HG03280 (cell line): ENCODE results near the gene AIFM3.
"Not testable (repeated sequence)": the region's sequence is repeated elsewhere in the genome, so short reads cannot be mapped to it uniquely, and the experiment has no call there.

Experiments used
- ATAC-seq: cut with Tn5 transposase; IDR thresholded peaks from one replicate; pipeline ENCODE4 v1.9.1; 2021; ENCODE audit warnings: mild to moderate bottlenecking, moderate library complexity; ENCODE audit not compliant: unreplicated experiment

AIFM3 gene

GRCh38 chr22:20957102-20957682 is 9.9 kb upstream of the AIFM3 start:
- no peak for ATAC-seq

DNA sequence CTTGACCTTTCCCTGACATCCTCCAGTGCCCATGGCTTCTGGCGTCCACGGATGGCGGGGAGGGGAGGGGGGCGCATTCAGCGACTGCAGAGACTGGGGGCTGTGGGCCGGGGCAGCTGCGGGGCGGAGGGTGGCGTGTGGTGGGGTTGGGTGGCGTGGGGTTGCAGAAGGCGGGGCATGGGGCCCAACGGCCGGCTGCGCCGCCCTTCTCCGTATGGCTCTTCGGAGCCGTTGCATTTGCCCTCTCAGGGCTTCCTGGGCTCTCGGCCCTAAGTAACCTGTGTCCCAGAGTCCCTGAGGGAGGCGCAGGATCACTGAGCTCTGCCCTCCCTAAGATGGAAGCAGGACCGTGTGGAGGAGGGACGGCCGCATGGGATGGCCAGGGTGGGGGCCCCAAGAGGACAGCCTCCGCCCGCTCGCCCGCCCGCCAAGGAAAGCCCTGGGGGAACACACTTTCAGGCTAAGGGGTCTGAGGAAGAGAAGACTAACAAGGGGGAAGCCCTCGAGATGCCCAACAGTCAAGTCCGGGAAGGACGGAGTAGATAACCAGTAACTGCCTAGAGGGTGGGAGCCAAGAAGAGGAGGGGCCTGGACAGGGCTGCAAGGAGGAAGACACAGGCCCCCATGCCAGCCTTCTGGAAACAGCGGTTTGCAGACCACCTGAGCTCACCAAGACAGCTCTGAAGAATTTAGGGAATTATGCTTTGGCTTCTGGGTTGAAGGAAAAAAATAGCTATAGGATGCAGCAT is 9.2 kb upstream of the AIFM3 start:
- no peak for ATAC-seq

DNA sequence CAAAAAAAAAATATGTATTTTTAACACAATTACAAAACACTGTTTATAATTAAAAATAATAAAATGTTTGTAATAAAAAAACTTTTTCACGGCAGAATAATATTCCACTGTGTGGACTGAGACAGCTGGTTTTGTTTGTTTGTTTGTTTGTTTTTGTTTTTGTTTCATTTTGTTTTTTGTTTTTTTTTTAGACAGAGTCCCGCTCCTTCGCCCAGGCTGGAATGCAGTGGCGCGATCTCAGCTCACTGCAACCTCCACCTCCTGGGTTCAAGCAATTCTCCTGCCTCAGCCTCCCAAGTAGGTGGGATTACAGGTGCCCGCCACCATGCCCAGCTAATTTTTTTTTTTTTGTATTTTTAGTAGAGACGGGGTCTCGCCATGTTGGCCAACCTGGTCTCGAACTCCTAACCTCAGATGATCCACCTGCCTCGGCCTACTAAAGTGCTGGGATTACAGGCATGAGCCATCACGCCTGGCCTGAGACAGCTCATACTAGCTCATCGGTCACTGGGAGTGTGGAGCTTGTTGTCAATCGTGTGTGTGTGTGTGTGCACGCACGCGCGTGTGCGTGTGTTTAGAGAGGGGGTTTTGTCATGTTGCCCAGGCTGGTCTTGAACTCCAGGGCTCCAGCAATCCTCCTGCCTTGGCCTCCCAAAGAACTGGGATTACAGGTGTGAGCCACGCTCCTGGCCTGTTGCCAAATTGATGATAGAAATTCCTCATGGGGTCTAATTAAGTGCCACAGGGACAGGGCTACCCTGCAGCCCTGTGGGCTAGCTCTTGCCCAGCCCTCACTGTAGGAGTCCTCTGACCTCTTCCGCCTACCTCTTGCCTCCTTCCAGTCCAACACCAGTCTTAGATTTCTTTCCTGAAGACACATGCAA is 7.2 kb upstream of the AIFM3 start:
- ATAC-seq, result no peak

DNA sequence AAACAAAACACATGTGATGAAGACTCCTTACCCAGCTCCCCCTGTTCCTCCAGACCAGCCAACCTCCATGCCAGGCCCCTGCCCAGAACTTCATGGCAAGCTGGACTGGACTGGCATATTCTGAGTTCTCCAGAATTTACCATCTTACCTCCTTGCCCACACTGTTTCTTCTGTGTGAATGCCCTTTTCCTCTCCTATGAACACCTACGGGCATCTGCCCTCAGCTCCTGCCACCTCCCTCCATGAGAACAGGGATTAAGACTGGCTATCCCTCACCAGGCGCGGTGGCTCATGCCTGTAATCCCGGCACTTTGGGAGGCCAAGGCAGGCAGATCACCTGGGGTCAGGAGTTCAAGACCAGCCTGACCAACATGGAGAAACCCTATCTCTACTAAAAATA is 6.4 kb upstream of the AIFM3 start:
- no peak for ATAC-seq

GRCh38 chr22:20962491-20962945 is 4.5 kb upstream of the AIFM3 start:
- ATAC-seq, result no peak

DNA sequence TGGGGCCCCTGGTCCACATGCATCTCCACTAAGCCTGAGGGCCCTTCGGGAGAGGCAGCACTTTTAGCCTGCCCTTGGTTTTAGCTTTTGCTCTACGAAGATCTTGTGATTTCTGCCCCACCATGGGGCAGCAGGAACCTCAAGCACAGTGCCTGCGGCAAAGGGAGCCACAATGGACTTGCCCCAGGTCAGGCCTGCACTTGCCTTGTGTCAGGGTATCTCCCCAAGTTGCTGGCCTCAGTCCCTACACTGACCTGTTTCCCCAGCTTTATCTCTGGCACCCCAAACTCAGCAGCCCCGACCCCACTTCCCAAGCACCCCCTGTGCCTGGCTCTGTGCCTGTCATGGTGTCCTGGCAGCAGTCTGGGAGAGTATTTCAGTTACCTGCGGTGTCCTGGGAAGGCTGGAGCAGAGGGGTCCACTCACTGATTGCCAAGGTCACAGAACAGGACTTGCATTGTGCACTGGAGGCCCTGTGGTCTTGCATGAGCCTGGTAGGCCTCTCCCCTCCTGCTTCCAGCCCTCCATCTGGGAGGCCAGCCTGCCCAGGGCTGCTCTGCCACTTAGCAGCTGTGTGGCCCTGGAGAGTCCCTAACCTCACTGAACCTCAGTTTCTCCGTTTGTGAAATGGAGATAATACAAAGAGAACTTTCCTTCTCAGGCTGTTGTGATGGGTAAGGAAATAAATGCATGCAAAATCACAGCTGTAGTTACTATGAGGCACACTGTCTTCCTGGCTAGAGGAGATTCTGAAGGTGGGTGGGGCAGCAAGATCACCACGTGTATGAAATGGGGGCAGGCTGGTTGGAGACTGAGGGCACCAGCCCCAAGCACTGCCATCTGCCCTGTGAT is 3.6 kb upstream of the AIFM3 start:
- ATAC-seq, result no peak

GRCh38 chr22:20964090-20964798 is 2.8 kb upstream of the AIFM3 start:
- ATAC-seq, result no peak

GRCh38 chr22:20964799-20965103 is 2.3 kb upstream of the AIFM3 start:
- no peak for ATAC-seq

DNA sequence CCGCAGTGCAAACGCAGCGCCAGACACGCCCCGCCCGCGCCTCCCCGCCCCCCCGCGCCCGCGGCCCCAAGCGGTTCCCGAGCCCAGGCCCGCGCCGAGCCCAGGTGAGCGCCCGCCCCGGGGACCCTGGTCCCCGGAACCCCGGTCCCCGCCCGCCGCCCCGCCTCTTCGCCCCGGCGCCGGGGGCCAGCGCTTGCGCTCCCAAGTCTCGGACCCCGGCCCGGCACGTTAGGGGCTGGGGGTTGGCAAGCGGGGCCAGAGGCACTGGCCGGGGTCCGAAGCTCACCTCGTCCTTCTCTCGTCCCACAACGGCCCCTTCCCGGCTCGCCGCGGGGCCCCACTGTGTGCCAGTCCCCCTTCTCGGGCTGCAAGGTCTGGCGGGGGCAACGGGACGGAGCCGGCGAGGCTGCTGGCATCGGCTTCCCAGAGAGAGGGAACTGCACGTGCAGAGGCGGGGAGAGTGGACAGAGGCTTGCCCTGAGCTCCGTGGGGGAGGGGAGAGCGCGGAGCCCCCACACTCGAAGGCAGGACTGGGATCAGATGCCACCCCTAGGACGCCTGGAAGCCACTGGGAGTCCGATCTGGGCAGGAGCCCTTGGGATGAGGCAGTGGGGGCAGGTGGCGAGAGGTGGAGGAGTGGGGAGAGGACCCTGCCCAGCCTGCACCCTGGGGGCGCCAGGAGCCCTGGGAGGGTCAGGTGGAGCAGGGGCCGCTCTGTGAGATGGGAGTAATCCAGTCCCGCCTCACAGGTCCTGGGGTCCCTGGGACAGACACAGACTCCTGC is 1.8 kb upstream of the AIFM3 start:
- ATAC-seq, result no peak

DNA sequence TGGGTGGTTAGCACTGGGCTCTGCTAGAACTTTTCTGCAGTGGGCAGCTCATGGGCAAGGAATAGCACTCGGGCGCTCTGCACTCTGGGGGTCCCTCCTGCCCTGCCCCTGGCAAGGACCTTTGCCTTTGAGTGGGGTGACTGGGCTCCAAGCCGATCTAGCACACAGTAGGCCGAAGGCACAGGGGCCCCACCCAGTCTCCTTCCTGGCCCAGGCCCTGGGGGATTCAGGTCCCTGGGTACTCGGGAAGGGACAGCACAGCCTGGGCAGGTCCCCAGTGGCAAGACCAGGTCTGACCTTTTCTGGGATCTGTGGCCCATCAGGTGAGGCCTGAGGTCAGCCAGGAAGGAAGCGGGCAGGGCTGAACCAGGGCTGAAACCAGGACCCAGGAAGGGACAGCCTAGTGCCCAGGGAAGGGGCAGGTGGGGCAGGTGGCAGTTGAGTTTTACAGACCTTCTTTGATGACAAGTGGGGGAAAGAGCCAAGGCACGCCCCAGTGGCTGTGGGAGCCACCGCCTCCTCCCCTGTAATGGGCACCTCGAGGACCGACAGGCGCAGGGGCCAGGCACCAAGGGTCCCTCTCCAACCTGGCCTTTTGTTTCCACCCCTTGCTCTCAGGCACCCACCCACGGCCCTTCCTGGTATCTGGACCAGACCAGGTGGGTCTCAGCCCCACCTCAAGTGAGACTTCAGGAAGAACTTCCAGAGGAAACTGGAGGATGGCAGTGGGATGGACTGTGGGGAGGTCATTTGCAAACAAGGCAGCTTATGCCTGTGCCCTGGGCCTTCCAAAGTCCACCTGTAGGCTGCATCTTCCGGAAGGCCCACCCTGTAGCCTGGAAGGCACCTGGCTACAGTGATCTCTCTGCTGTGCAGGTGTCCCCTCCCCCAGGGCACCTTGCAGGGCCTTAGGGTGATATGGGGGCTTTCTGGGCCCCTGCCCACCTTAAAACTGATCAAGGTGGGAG is 883 bp upstream of the AIFM3 start:
- ATAC-seq, result no peak

GRCh38 chr22:20967697-20968211 is 699 bp downstream of the AIFM3 start:
- no peak for ATAC-seq

DNA sequence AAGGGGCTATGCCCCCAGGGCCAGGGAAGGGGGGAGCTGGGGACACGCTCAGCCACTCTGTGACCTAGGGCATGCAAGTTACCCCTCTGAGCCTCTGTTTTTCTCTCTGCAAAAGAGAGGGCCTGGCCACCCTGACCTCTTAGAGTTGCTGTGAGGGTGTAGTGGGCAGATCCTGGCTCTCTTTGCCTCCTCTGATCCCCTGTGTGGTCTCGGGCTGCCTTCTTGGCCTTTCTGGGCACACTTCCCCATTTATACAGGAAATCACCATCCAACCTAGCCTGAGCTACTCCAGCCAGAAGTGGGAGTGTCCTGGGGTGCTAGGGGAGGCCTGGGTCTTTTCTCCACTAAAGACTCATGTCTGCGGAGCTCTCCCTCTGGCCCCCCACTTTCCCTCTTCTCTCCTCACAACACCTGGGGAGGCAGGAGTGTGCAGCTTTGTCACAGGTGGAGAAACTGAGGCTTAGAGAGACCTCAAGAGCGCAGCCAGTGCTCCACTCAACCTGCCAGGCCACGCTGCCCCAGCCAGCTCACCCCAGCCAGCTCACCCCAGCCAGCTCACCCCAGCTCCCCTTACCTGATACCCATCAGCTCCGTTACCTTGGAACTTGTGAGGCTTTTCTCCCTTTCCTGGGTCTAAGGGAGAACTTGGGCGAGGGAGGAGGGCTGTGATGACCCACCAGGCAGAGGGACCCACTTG is 1.4 kb downstream of the AIFM3 start:
- no peak for ATAC-seq

DNA sequence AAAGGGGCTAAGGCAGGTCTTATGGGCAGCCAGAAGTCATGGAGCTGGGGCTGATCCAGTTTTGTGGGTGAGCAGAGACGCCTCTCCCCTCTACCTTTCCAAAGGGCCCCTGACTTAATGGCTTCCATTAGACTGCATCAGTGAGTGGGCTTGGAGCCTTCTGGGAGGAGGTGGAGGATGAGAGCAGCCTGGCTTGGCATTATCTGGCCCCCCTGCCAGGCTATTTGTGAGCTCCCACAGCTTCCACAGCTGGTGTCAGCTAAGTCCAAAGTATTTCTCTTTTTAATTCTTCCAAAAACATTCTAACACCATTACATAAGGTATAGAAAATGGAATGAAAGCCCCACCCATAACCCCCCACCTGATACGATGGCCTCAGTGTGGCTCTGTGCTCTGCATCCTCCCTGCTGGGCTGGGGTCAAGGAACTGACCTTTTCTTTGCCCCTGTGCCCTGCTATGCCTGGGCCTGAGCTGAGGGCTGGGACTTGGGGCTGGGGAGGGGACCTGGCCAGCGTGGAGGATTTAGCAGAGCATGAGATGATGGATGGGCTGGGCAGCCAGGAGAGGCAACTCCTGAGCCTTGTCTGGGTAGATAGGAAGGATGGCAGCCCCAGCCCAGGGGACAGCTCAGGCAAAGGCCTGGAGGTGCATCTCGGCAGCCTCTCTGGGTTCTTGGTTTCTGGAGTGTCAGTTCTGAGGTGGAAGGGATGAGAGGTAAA is 4.0 kb downstream of the AIFM3 start:
- no peak for ATAC-seq

DNA sequence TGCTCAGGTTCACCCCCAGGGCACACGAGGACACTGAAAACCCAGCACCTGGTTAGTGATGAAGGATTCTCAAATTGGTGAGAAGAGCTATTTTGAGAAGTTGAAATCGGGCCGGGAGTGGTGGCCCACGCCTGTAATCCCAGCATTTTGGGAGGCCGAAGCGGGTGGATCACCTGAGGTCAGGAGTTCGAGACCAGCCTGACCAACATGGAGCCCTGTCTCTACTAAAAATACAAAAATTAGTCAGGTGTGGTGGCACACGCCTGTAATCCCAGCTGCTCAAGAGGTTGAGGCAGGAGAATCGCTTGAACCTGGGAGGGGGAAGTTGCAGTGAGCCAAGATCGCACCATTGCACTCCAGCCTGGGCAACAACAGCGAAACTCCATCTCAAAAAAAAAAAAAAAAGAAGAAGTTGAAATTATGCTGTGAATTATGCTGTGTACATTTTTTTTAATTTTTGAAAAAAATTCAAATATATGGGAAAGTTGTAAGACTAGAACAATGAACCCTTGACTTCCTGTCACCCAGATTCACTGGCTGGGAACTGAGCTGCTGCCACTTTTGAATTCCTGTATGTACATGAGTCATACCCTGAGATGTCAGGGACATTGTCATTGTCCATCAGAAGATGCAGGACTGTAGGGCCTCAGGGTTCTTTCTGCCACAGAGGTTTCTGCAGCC is 5.1 kb downstream of the AIFM3 start:
- not testable (repeated sequence) for ATAC-seq

- ATAC-seq, result no peak
These were observed 6.0 kb downstream of the AIFM3 start for GRCh38 chr22:20972933-20973577.
